Measurements from ENCODE around the gene COL24A1. TPM values are rescaled to one million over a fixed set of nuclear protein-coding genes. Genes with fewer than 3 reads are reported as not detected.

COL24A1 gene
- total RNA-seq, 4 donors from 2014 or later = 0.32 to 1.8 (median 0.72) TPM

DNA sequence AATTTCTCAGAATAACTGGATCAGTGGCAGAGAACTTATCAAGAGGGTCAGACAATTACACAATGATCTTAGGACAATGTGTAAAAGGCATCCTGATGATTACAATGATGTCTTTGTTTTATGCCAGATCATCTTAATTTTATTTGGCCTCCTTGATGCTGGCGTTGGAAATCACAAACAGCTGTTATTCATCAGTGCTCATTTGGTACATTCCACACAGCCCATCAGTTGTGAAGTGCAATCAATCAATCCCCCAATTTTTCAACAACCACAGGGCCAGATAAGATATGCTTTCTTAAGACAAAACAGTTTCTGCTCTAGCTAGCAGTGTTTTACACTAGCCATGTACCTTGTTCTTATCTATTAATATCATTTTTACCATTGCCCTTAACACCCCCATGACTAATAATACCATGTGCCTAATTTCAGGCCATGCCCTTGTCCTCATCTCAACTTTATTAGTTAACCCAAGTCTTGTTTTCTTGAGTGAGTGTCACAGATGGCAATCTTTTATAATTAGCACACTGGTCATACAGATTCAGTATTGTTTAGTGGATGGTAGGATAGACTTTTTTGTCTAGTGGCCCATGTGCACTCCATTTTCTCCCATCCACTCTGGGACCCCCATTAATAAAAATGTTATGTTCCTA is 40.8 kb upstream of the COL24A1 start:
- no peak overlapping the region for H3K4me3 ChIP-seq
- H3K9me3 ChIP-seq = no peaks in the 10 kb centered on the region
- WGBS = 38% methylated on average over 1 of the region's 1 CpG
- H3K36me3 ChIP-seq = no peaks in the 10 kb centered on the region
- no peaks in the 10 kb centered on the region for H3K4me1 ChIP-seq
- H3K27ac ChIP-seq = no peak overlapping the region
- no peak for TF ChIP-seq POLR2AphosphoS5 (IDR thresholded peaks at IDR 0.05)
- TF ChIP-seq POLR2A (IDR thresholded peaks at IDR 0.05) = no peak
- DNase-seq (ENCODE audit: low spot score in 2 of 2) = no peak
- H3K27me3 ChIP-seq = no peaks in the 10 kb centered on the region

DNA sequence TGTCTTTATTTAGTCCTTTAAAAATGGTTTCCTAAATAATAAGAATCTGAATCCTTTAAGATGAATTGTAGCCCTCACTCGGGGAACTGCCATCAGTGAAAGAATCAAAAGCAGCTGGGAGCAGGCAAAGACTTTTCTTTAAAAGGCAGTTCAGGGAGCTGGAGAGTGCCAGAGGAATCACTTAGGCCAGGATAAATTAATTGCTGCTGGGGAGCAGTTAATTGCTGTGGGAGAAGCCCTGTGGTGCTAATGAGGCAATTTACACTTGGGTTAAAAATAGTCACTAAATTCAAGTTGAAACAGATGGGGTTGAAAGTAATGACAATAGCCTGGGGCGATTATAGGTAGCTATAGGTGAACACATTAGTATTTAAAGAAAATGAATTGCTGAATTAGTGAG is 38.7 kb upstream of the COL24A1 start:
- 34% methylated on average over 2 of the region's 2 CpGs for WGBS
- no peaks in the 10 kb centered on the region for H3K4me1 ChIP-seq
- H3K27ac ChIP-seq = no peak overlapping the region
- TF ChIP-seq, protein P1, sequence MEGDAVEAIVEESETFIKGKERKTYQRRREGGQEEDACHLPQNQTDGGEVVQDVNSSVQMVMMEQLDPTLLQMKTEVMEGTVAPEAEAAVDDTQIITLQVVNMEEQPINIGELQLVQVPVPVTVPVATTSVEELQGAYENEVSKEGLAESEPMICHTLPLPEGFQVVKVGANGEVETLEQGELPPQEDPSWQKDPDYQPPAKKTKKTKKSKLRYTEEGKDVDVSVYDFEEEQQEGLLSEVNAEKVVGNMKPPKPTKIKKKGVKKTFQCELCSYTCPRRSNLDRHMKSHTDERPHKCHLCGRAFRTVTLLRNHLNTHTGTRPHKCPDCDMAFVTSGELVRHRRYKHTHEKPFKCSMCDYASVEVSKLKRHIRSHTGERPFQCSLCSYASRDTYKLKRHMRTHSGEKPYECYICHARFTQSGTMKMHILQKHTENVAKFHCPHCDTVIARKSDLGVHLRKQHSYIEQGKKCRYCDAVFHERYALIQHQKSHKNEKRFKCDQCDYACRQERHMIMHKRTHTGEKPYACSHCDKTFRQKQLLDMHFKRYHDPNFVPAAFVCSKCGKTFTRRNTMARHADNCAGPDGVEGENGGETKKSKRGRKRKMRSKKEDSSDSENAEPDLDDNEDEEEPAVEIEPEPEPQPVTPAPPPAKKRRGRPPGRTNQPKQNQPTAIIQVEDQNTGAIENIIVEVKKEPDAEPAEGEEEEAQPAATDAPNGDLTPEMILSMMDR (IDR thresholded peaks at IDR 0.05) = no peak
- TF ChIP-seq POLR2A (IDR thresholded peaks at IDR 0.05) (no peak), EP300 (IDR thresholded peaks at IDR 0.05) (no peak), POLR2AphosphoS5 (IDR thresholded peaks at IDR 0.05) (no peak)
- H3K36me3 ChIP-seq = no peaks in the 10 kb centered on the region
- no peaks in the 10 kb centered on the region for H3K27me3 ChIP-seq
- no peak overlapping the region for H3K4me3 ChIP-seq
- H3K9me3 ChIP-seq = no peaks in the 10 kb centered on the region
- no peak for DNase-seq (ENCODE audit: low spot score in 2 of 2)

DNA sequence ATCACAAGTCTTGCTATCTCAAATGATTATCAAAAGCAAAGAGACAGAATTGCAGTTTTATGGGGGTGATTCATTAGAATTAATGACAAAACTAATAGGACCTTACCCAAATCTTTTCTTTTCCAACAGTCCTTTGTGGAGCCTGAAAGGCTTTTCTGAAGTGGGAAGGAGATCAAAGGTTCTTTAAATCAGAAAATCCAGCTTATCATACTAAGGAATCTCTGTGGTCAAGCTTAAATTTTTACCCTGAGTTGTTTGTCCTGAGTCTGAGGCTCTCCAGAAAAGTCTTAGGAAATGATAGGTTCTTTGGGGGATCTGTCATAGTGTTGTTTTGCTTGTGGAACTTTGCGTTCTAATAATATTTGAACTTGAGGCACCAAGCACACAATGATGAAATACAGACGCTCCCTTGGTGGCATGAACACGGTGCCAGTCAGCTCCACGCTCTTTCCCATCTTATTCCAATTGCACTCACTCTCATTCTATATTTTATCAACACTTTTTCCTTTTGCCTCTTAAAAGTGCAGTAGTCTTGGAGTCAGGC is 38.0 kb upstream of the COL24A1 start:
- H3K4me1 ChIP-seq = no peaks in the 10 kb centered on the region
- H3K27ac ChIP-seq = no peak overlapping the region
- TF ChIP-seq POLR2AphosphoS5 (IDR thresholded peaks at IDR 0.05) = no peak
- TF ChIP-seq EP300 (IDR thresholded peaks at IDR 0.05) = no peak
- TF ChIP-seq POLR2A (IDR thresholded peaks at IDR 0.05) = no peak
- TF ChIP-seq, protein P1 (IDR thresholded peaks at IDR 0.05) = no peak
- H3K9me3 ChIP-seq = no peaks in the 10 kb centered on the region
- no peak for DNase-seq (ENCODE audit: low spot score in 2 of 2)
- no peak overlapping the region for H3K4me3 ChIP-seq
- no peaks in the 10 kb centered on the region for H3K36me3 ChIP-seq
- 83% methylated on average over 4 of the region's 4 CpGs for WGBS
- no peaks in the 10 kb centered on the region for H3K27me3 ChIP-seq

DNA sequence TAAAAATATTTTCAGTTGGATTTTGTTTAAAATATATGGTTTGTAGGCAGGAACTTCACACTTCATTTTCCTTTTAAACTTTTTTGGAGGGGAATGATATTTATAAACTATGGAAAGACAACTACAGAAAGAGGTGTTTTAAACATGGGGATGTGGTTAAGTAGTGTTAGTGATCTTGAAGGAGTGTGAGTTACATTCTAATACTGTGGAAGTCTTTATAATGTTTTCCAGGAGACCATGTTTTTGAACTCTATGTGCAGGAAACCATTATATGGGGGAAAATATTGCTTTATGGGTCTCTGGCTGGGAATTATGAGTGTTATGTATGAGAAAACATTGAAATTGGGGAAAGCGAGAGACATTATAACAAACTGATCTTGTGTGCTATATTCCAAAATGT is 35.8 kb upstream of the COL24A1 start:
- whole genome bisulfite sequencing = 97% methylated on average over 1 of the region's 1 CpG
- TF ChIP-seq, protein P1 (IDR thresholded peaks at IDR 0.05) = no peak
- TF ChIP-seq POLR2A (IDR thresholded peaks at IDR 0.05) (no peak), POLR2AphosphoS5 (IDR thresholded peaks at IDR 0.05) (no peak), EP300 (IDR thresholded peaks at IDR 0.05) (no peak)
- Histone ChIP-seq H3K27ac (no peak overlapping the region), H3K9me3 (no peaks in the 10 kb centered on the region), H3K27me3 (no peaks in the 10 kb centered on the region), H3K4me1 (no peaks in the 10 kb centered on the region), H3K36me3 (no peaks in the 10 kb centered on the region), H3K4me3 (no peak overlapping the region)
- no peak for DNase-seq (ENCODE audit: low spot score in 2 of 2)

GRCh38 chr1:86191958-86192357 is 35.4 kb upstream of the COL24A1 start:
- Histone ChIP-seq H3K27me3 (no peaks in the 10 kb centered on the region), H3K27ac (no peak overlapping the region), H3K4me3 (no peak overlapping the region), H3K36me3 (no peaks in the 10 kb centered on the region), H3K9me3 (no peaks in the 10 kb centered on the region), H3K4me1 (no peaks in the 10 kb centered on the region)
- no peak for DNase-seq (ENCODE audit: low spot score in 2 of 2)
- 79% methylated on average over 4 of the region's 4 CpGs for WGBS
- TF ChIP-seq, protein P1 (IDR thresholded peaks at IDR 0.05) = no peak
- TF ChIP-seq POLR2A (IDR thresholded peaks at IDR 0.05) (no peak), EP300 (IDR thresholded peaks at IDR 0.05) (no peak), POLR2AphosphoS5 (IDR thresholded peaks at IDR 0.05) (no peak)
